ENCODE data around the gene BSN.

BSN gene

DNA sequence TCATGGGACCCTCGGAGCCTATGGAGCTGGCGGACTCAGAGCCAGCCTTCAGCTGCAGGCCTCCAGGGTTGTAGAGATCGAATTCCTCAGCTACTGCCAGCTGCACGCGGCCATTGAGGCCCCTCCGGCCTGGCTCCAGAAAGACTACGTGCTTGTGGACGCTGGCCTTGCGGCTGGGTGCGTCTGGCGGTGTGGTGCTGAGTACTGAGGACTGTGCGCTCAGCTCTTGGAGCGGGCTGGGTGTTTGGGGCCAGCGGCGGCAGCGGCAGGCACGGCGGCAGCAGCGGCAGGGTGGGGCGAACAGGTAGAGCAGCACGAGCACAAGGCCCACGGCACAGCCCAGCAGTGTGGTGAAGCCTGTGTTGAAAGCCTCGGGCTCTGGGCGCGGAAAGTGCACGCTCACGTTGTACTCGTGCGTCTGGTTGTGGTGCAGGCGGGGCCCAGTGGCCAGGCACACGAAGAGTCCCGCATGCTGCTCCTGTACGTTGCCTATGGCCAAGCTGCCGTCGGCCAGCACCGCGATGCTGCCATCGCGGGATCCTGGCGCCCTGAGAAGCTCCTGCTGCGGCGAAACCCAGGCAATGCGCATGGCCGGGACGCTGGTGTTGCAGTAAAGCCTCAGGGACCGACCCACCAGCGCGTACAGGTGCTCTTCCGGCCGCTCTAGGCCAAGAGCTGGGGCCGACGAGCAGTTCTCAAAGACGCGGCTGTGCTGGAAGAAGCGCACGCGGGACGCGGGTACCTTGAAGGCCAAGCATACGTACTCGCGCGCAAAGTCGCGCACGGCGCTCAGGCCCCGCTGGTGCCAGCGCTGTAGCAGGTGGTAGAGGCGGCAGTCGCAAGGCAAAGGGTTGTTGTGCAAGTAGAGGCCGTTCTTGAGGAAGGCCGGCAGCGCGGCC, 163.9 kb downstream of the BSN start:
- no peak for DNase-seq

DNA sequence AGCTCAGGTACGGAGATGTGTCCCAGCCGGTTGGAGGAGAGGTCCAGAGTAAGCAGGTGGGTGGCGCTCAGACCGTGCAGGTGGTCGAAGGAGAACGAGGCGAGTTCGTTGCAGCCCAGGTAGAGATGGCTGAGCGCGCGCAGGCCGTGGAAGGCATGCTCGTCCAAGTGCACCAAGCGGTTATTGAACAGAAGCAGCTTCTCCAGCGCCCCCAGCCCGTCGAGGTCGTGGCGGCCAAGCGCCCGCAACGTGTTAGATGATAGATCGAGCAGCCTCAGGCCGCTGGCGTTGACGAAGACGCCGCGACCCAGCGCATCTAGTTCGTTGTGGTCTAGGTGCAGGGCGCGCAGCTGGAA, 164.6 kb downstream of the BSN start:
- DNase-seq: no peak

GRCh38 chr3:49719214-49719884, 165.1 kb downstream of the BSN start, which contains the start of gene AMIGO3:
Gene AMIGO3 (minus strand): TSS chr3:49719684. CDS start chr3:49719465, 219 bp downstream.
- peak; percentile 71 to 85 (median 78) for DNase-seq

All from activated naive CD4-positive, alpha-beta T cell (primary cell).